HCT116 (cell line): Measurements from ENCODE around the gene PDSS2. TPM values are rescaled to one million over a fixed set of nuclear protein-coding genes. Genes with fewer than 3 reads are reported as not detected.
"Not testable (repeated sequence)": the region's sequence is repeated elsewhere in the genome, so short reads cannot be mapped to it uniquely, and the experiment has no call there.

Experiments
- ATAC-seq: fragments of 200-7000 bp; cut with Tn5 transposase; 2 replicates; pipeline ENCODE4 v1.9.1; 2020; ENCODE audit warnings: mild to moderate bottlenecking, moderate library complexity
- BruUV-seq: library from RNA; stranded (reverse); fragments of 400-500 nt; replicated peaks from 2 replicates; lab custom pipeline; 2021; lab: Mats Ljungman, UMichigan
- CTCF ChIA-PET: fragments of 300-600 bp; sonication (Branson Sonifier 250); formaldehyde crosslinking; loops from one replicate; lab custom pipeline; 2021; ENCODE audit warnings: antibody characterized with exemption; lab: Charles Lee
- POLR2A ChIA-PET: fragments of 300-600, 350-600 bp; sonication (Branson Sonifier 250); formaldehyde crosslinking; loops from one replicate; lab custom pipeline; 2021; ENCODE audit warnings: antibody characterized with exemption; lab: Charles Lee
- RAD21 ChIA-PET, 2 experiments: fragments of 300-600 bp; sonication (Branson Sonifier 250); formaldehyde crosslinking; loops; one replicate each; lab custom pipeline; 2023; ENCODE audit warnings: low total read pairs in 2 of 2; ENCODE audit not compliant: uncharacterized antibody in 2 of 2, unreplicated experiment in 2 of 2, low non-redundant PET in 1 of 2; lab: Charles Lee
- DNase-seq: peaks from one replicate; pipeline ENCODE4 v3.0.0-alpha.2; 2010; ENCODE audit warnings: low read depth, low spot score
- H2AFZ ChIP-seq: fragments of 200-600 bp; shearing (Covaris generic), sonication (generic); 2 replicates; pipeline ENCODE4 v1.6.1; 2017; ENCODE audit warnings: low read depth, mixed run types, mixed read lengths, antibody characterized with exemption, low read length; ENCODE audit not compliant: poor library complexity, severe bottlenecking
- H3K27ac ChIP-seq: 2 replicates; pipeline ENCODE4 v1.5.1; 2012; ENCODE audit warnings: low read depth, low read length
- H3K27me3 ChIP-seq: fragments of 200-600 bp; sonication (generic); 2 replicates; pipeline ENCODE4 v1.6.1; 2016; ENCODE audit warnings: mixed run types, low read length, mixed read lengths; ENCODE audit not compliant: insufficient read depth
- H3K36me3 ChIP-seq, 2 experiments: fragments of 200-500 bp in 1 of 2; fragments of 200-600 bp in 1 of 2; sonication (Bioruptor generic) in 1 of 2; sonication (generic) in 1 of 2; 2 replicates each; pipeline versions ENCODE4 v1.5.1 to v1.6.1; 2014 to 2016; ENCODE audit warnings: low read length in 2 of 2, inconsistent platforms in 1 of 2, mixed read lengths in 1 of 2, mixed run types in 1 of 2; ENCODE audit not compliant: insufficient read depth in 2 of 2, control insufficient read depth in 1 of 2
- H3K4me1 ChIP-seq, 2 experiments: fragments of 200-600 bp in 1 of 2; sonication (generic) in 1 of 2; 2 replicates each; pipeline versions ENCODE4 v1.5.1 to v1.6.1; 2012 to 2017; ENCODE audit warnings: low read length in 2 of 2, inconsistent platforms in 1 of 2, mild to moderate bottlenecking in 1 of 2, mixed read lengths in 1 of 2, mixed run types in 1 of 2, moderate library complexity in 1 of 2; ENCODE audit not compliant: insufficient read depth in 2 of 2, control insufficient read depth in 1 of 2
- H3K4me2 ChIP-seq: fragments of 200-600 bp; sonication (generic); 2 replicates; pipeline ENCODE4 v1.6.1; 2017; ENCODE audit warnings: mixed run types, low read length, mixed read lengths
- H3K4me3 ChIP-seq, 2 experiments: fragments of 200-600 bp in 1 of 2; sonication (generic) in 1 of 2; replicated peaks in 1 of 2; 2 replicates each; pipeline ENCODE4 v1.5.1; 2011 to 2016; ENCODE audit warnings: low read length in 2 of 2, control low read depth in 1 of 2, low read depth in 1 of 2, mild to moderate bottlenecking in 1 of 2, mixed read lengths in 1 of 2, mixed run types in 1 of 2
- H3K79me2 ChIP-seq: fragments of 200-600 bp; sonication (generic); 2 replicates; pipeline ENCODE4 v1.6.1; 2017; ENCODE audit warnings: mild to moderate bottlenecking, mixed run types, low read length, moderate library complexity, mixed read lengths; ENCODE audit not compliant: insufficient read depth
- H3K9ac ChIP-seq: fragments of 200-600 bp; sonication (generic); 2 replicates; pipeline ENCODE4 v1.6.1; 2016; ENCODE audit warnings: low read length, mixed read lengths
- H3K9me2 ChIP-seq: fragments of 200-600 bp; sonication (generic), shearing (Covaris generic); 2 replicates; pipeline ENCODE4 v1.6.1; 2017; ENCODE audit warnings: mixed run types, mild to moderate bottlenecking, moderate library complexity; ENCODE audit not compliant: insufficient read depth
- H3K9me3 ChIP-seq, 2 experiments: fragments of 200-500 bp in 1 of 2; fragments of 200-600 bp in 1 of 2; sonication (Bioruptor generic) in 1 of 2; sonication (generic) in 1 of 2; 2 replicates each; pipeline ENCODE4 v1.6.1; 2014 to 2017; ENCODE audit warnings: low read length in 2 of 2, mixed read lengths in 2 of 2, inconsistent platforms in 1 of 2, low read depth in 1 of 2, mild to moderate bottlenecking in 1 of 2, mixed run types in 1 of 2, moderate library complexity in 1 of 2; ENCODE audit not compliant: control insufficient read depth in 1 of 2, insufficient read depth in 1 of 2
- H4K20me1 ChIP-seq: fragments of 200-600 bp; sonication (generic), shearing (Covaris generic); 2 replicates; pipeline ENCODE4 v1.6.1; 2017; ENCODE audit warnings: mixed run types, mild to moderate bottlenecking, moderate library complexity; ENCODE audit not compliant: insufficient read depth
- CBX3 ChIP-seq: IDR thresholded peaks from 2 replicates; pipeline ENCODE4 v1.6.1; 2012; ENCODE audit warnings: low read depth
- EGR1 ChIP-seq: IDR thresholded peaks from 2 replicates; pipeline ENCODE4 v1.6.1; 2012; ENCODE audit warnings: low read depth
- ELF1 ChIP-seq: IDR thresholded peaks from 2 replicates; pipeline ENCODE4 v1.6.1; 2012; ENCODE audit warnings: low read depth, borderline replicate concordance
- EZH2 ChIP-seq: fragments of 200-600 bp; sonication (generic); IDR thresholded peaks from 2 replicates; pipeline ENCODE4 v1.6.1; 2017; ENCODE audit warnings: antibody characterized with exemption, mixed run types
- FOSL1 ChIP-seq: IDR thresholded peaks from 2 replicates; pipeline ENCODE4 v1.6.1; 2012; ENCODE audit warnings: low read depth
- JUND ChIP-seq: IDR thresholded peaks from 2 replicates; pipeline ENCODE4 v1.6.1; 2012
- MAX ChIP-seq: IDR thresholded peaks from 2 replicates; pipeline ENCODE4 v1.6.1; 2012
- POLR2A ChIP-seq: IDR thresholded peaks from 2 replicates; pipeline ENCODE4 v1.7.0; 2011; ENCODE audit warnings: borderline replicate concordance; ENCODE audit not compliant: insufficient read depth, insufficient read length; ENCODE audit errors: extremely low read depth
- RAD21 ChIP-seq: IDR thresholded peaks from 2 replicates; pipeline ENCODE4 v1.6.1; 2012; ENCODE audit warnings: low read depth, mild to moderate bottlenecking
- REST ChIP-seq: IDR thresholded peaks from 2 replicates; pipeline ENCODE4 v1.6.1; 2012; ENCODE audit warnings: low read depth
- SIN3A ChIP-seq: IDR thresholded peaks from 2 replicates; pipeline ENCODE4 v1.6.1; 2012; ENCODE audit warnings: low read depth
- YY1 ChIP-seq: IDR thresholded peaks from 2 replicates; pipeline ENCODE4 v1.6.1; 2011; ENCODE audit warnings: low read length, low read depth, moderate library complexity, mild to moderate bottlenecking; ENCODE audit not compliant: insufficient replicate concordance; ENCODE audit errors: extremely low read depth
- intact Hi-C: fragments of 100-400 bp; cut with micrococcal nuclease; formaldehyde crosslinking; loops from 2 replicates; pipeline ENCODE4 v1.10.0; 2022
- total RNA-seq: library from RNA; stranded (reverse); gene quantifications from one replicate; pipeline ENCODE4 v1.2.1, GENCODE V29; 2021; ENCODE audit not compliant: unreplicated experiment

Gene PDSS2
- total RNA-seq, 1 experiment from 2014 or later: 12.2 TPM

- H3K27ac ChIP-seq, H2AFZ ChIP-seq, H4K20me1 ChIP-seq, RAD21 ChIA-PET, H3K27me3 ChIP-seq, POLR2A ChIA-PET, H3K36me3 ChIP-seq, H3K9me2 ChIP-seq, intact Hi-C loops, H3K9ac ChIP-seq, BruUV-seq, H3K4me2 ChIP-seq, H3K4me1 ChIP-seq, H3K9me3 ChIP-seq, ATAC-seq, H3K4me3 ChIP-seq, DNase-seq: not testable (repeated sequence)
- CTCF ChIA-PET: interaction anchor here (0.7 kb wide), 1 partner anchor 89 kb away, joined by 3 read pairs; no protein-coding TSS in a partner anchor
- peaks cover 16% of the 10 kb centered on the region for H3K79me2 ChIP-seq
Measured at GRCh38 chr6:107425951-107426350, 33.4 kb downstream of the PDSS2 start.

GRCh38 chr6:107423474-107423990 is 35.8 kb downstream of the PDSS2 start:
- no peak for TF ChIP-seq JUND
- TF ChIP-seq SIN3A: no peak
- no peak for TF ChIP-seq POLR2A
- TF ChIP-seq FOSL1: no peak
- no peak for TF ChIP-seq YY1
- no peak for TF ChIP-seq CBX3
- TF ChIP-seq REST: no peak
- no peak for TF ChIP-seq EGR1
- TF ChIP-seq MAX: no peak
- no peak for TF ChIP-seq ELF1
- TF ChIP-seq EZH2: no peak
- TF ChIP-seq RAD21: no peak
- ChIA-PET RAD21 (no interaction called here), POLR2A (no interaction called here), CTCF (no interaction called here)
- H3K36me3 ChIP-seq: no peaks in the 10 kb centered on the region
- H3K27me3 ChIP-seq: no peaks in the 10 kb centered on the region
- peaks cover 0 to 7% of the 10 kb centered on the region in 2 experiments; a peak in 1 of 4 replicates for H3K9me3 ChIP-seq
- no TSS peak for BruUV-seq
- H3K4me3 ChIP-seq: no peak overlapping the region
- DNase-seq: no peak
- intact Hi-C loops: no loop called here
- H2AFZ ChIP-seq: no peak overlapping the region
- H3K4me2 ChIP-seq: no peak overlapping the region
- H3K9ac ChIP-seq: no peak overlapping the region
- no peaks in the 10 kb centered on the region for H4K20me1 ChIP-seq
- H3K79me2 ChIP-seq: peaks cover 19% of the 10 kb centered on the region
- H3K27ac ChIP-seq: no peak overlapping the region
- no peaks in the 10 kb centered on the region for H3K9me2 ChIP-seq
- H3K4me1 ChIP-seq: no peaks in the 10 kb centered on the region
- no peak for ATAC-seq
